Measurements from ENCODE around the gene ADAT3.

Gene ADAT3

DNA sequence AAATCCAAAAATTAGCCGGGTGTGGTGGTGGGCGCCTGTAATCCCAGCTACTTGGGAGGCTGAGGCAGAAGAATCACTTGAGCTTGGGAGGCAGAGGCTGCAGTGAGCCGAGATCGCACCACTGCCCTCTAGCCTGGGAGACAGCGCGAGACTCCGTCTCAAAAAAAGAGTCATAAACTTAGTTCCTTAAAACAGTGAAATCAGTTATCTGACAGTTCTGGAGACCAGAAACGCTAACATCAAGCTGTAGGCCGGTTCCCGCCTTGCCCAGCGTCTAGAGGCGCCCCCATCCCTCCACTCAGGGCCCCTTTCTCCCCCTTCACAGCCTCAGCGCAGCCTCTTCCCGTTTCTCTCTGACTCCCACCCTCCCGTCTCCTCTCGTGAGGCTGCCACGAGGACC, 11.9 kb downstream of the ADAT3 start:
- DNase-seq = no peak

DNA sequence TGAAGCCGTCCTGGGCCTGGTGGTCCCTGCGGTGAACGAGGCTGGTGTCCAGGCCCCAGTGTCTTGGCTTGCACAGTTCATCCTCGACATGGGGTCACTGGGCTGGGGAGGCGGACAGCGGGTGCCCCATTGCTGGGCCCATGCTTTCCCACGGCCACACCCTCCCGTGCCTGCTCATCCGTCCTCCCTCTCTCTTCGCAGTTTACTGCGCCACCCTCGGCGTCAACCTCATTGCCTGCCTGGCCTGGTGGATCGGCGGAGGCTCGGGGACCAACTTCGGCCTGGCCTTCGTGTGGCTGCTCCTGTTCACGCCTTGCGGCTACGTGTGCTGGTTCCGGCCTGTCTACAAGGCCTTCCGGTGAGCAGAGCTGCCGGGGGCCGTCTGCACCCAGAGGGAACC, 12.7 kb downstream of the ADAT3 start:
- no peak for DNase-seq

DNA sequence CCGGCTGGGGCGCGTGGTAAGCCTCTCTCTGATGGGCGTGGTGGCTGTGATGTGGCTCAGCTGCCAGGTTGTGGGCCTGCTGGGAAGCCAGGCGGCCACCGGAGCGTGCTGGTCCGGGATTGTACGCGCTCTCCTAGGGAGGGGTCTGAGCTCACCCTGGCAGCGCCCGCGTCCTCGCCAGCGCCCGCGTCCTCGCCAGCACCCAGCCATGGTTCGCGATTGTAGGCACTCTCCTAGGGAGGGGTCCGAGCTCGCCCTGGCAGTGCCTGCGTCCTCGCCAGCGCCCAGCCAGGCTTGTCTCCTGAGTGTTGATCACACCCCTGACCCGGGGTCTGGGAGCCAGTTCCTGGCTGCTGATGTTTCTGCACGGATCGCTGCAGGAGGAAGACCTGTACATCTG, 13.8 kb downstream of the ADAT3 start:
- no peak for DNase-seq

DNA sequence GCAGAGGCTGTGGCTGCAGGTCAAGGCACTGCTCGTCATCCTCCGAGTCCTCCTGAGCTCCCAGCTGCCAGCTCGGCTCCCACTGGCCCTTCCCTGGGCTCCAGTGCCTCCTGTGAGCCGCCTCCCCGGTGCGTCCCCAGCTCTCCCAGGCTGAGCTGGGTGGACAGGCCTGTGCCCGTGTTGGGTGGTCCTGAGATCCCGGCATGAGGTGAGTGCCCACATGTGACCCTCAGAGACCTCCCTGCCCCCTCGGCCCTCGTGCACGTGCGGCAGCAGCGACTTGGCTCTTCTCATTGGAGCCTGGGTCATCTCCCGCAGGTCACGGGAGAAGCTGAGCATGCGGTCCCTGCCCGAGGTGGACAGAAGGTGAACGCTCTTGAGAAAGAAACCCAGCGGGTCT, 15.4 kb downstream of the ADAT3 start:
- no peak for DNase-seq

DNA sequence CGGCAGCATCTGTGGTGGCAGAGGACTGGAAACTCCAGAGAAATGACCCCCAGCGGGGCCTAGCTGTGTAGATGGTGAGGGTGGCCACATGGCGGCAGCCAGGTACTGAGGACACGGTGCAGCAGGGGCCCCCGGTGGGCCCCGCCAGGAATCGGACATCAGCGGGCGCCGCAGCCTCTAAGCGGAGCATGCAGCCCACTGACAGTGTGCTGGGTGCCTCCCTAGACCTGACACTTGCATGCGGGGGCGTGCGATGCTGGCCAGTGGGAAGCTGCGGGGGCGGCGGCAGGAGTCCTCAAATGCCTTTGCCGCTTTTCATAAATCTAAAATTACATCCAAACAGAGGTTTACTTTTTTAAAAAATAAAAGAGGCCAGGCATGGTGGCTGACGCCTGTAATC, 16.1 kb downstream of the ADAT3 start:
- no peak for DNase-seq

DNA sequence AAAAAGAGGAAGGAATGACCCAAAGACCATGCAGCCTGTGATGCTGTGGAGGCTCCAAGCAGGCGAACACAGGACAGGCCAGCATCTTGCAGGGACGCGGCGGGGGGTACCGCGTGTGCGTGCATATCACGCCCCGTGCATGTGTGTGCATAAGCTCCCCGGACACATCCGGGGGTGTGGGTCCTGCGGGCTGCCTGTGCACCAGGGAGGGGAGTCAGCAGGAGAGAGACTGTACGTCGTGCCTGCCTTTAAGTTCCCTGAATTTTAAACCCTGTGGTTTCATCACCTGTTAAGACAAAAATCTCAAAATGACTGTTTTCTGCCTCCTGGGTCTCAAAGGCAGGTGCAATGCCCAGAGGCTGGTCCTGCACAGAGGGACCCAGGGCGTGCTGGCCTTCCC, 16.6 kb downstream of the ADAT3 start:
- no peak for DNase-seq

DNA sequence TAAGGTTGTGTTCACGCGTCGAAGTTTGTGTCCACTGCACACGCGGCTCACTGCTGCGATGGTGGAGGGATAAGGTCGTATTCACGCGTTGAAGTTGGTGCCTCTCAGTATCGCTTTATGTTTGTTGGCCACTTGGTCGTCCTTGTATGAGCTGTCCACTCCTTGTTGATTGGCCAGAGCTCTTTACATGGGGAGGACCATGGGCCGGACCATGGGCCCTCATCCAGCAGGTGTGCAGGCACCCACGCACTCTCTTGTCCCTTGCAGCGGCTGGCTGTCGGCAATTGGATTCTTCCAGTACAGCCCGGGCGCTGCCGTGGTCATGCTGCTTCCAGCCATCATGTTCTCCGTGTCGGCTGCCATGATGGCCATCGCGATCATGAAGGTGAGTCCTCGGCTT, 17.6 kb downstream of the ADAT3 start:
- no peak for DNase-seq

DNA sequence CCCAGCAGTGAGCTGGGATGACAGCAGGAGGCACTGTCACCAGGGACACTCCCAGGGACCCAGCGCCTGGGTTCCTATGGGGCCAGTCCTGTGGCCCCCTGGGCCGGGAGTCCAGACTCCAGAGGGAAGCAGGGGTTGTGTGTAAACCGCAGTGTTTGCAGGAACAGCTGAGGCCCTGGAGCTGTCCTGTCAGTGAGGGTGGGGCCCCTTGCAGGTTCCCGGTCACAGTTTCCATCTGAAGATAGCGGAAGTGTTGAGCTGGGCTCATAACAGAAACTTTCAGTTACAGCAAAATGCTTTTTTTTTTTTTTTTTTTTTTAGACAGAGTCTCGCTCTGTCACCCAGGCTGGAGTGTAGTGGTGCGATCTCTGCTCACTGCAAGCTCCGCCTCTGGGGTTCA, 18.1 kb downstream of the ADAT3 start:
- DNase-seq = no peak

DNA sequence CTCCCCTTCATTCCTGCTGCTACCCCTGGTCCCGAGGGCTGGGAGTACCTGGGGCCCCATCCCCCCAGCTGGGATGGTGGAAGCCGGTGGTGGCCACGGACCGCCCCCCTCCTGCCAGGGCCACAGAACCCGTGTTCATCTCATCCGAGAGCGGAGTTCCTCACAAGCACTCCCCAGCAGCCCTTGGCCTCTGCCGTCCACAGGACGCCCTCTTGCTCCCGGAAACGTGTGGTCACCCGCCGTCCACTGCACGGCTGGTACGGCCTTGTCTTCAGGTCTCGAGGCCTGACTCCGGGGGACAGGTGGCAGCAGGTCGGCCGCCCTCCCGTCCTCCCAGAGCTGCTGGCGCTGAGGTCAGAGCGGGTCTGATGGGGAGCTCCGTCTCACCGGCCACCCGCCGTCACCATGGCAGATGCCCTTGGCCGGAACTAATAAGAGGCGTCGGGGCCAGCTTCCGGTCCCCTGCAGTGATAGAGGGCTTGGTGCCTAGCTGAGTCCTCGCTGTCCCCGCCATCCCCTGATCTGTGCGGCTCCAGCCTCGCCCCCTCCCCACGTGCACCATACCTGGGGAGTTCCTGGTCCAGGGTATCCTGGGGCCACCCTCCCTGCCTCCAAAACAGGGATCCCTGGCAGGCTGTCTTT, 19.2 kb downstream of the ADAT3 start:
- no peak for DNase-seq

DNA sequence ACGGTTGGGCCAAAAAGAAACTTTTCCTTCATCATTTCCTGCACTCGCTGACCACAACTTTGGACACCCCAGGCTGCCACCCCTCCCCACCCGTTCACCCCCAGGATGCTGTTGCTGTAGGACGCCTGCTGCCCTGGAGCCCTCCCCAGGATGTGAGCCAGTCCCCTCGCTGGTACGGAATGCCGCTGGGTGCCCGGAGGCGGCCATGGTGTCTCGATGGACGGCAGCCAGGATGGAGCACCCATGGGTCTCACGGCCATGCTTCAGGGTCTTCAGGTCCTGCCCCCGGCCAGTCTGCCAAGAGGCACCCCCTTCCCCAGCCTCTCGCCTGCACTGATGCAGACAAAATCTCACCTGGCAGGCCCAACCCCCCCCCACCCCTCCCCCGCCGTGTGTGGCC, 20.3 kb downstream of the ADAT3 start:
- no peak for DNase-seq

DNA sequence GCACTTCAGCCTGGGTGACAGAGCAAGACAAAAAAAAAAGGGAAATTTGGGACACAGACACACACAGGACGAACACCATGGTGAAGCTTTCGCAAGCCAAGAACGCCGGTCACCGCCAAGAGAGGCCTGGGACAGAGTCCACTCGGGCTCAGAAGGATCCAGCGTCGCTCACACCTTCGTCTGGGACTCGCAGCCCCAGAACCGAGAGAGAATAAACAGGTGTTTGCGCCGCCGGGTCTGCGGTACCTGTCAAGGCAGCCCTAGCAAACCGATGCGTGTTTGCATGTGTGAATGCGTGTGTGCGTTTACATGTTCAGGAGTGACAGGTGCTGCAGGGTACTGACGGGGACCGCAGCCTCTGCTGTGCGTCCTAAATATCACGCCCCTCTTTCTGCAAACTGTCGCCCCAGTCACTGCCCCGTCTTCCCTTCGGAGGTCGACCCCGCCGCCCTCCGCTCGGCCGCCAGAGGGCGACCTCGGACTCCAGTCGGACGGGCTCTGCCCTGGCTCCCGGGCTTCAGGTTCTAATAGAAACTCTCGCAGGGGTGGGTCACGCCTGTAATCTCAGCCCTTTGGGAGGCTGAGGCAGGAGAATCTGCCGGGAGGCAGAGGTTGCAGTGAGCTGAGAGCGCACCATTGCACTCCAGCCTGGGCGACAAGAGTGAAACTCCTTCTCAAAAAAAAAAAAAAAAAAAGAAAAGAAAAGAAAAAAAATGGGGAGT, 24.0 kb downstream of the ADAT3 start:
- DNase-seq = peak; percentile 61

DNA sequence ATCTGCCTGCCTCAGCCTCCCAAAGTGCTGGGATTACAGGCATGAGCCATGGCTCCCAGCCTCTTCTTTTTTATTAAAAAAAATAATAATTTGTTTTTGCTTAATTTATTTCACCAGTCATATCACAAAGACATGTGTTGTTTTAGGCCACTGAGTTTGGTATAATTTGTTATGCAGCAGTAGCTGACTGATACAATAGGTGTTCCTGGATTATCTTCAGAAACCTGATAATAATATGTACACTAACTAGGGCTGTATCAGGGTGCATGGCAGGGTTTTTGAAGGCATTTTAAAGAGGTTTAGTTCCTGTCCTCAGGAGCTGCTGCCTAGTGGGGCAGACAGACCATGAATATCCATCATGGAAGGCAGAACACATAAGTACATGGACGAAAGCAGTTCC, 26.2 kb downstream of the ADAT3 start:
- DNase-seq = no peak

DNA sequence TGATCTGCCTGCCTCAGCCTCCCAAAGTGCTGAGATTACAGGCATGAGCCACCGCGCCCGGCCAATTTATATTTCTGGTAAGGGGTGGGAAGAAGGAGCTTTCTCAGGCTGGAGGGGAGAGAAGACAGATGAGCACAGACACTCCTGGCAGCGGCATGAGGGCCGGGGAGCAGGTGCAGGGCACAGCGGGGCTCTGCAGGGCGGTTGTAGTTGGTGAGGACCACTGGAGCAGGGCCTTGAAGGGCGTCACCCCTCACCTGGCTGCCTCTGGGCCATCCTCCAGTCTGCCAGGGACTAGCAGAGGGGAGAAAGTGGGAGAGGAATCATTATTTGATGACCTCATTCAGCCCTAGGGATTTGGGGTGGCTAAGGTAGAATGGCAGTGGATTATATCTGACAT, 27.2 kb downstream of the ADAT3 start:
- no peak for DNase-seq

DNA sequence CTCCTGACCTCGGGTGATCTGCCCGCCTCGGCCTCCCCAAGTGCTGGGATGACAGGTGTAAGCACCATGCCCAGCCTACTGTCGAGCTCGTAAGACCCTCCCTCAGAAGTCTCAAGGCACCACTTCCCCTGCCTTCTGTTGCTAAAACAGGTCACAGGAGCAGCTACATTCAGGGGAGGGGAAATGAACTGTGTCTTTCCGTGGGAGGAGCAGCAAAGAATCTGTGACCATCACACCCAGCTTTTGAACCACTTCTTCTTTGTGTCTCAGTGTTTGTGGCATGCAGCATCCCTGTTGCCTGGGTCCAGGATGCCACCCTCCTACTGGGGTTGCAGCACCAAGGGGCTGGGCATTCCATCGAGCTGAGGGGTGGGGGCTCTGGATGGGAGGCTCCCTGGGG, 28.0 kb downstream of the ADAT3 start:
- no peak for DNase-seq

DNA sequence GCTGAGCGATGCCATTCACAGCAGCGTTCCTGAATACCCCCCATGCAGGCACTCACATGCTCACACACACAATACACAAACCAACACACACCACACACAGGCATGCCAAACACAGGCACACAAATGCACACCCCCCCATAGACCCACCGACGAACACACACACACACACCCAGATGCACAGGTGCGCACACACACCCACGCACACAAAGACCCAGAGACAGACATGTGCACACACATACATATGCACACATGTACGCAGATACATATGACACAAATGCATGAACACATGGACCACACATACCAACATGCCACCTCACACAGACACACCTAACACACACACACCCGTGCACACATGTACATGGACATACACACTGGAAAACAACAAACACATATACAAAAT, 28.7 kb downstream of the ADAT3 start:
- DNase-seq = no peak

DNA sequence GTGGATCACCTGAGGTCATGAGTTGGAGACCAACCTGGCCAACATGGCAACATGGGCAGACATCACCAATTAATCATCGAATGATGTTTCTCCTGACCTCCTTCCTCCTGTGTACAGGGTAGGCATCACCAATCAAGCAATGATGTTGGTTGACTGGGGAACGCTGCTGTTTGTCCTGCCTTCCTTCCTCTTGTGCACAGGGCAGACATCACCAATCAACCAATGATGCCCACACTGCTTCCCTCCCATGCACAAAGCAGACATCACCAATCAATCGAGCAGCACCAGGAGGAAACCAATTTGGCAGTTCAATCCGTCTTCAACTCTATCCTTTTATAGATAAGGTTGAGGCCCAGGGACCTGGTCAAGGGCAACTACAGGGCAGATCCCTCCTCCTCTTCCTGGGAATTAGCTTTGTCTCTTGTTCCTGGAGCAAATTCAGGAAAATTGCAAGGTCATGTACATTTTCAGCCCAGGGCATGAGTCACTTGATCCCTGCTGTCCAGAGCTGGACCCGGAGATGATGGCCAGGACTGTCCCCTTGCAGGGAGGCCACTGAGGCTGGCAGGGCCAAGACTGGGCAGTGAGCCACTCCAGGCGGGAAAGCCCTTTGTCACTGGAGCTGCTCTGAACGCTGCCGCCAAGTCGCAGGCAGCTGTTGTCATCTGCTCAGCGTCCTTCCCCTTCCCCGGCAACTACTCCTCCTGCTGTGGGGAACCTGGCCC, 30.4 kb downstream of the ADAT3 start:
- no peak for DNase-seq

DNA sequence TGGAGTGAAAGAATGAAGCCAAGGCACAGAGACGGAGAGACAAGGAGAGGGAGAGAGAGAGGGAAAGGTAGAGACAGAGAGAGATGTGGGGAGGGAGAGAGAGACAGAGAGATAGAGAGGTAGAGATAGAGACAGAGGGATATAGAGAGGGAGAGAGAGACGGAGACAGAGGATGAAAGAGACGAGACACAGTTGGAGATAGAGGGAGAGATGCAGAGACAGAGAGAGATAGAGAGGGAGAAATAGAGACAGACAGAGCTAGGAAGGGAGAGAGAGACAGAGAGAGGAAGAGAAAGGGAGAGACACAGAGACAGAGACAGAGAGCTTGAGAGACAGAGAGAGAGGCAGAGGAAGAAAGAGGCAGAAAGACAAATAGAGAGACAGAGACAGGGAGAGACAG, 31.2 kb downstream of the ADAT3 start:
- DNase-seq = no peak

DNA sequence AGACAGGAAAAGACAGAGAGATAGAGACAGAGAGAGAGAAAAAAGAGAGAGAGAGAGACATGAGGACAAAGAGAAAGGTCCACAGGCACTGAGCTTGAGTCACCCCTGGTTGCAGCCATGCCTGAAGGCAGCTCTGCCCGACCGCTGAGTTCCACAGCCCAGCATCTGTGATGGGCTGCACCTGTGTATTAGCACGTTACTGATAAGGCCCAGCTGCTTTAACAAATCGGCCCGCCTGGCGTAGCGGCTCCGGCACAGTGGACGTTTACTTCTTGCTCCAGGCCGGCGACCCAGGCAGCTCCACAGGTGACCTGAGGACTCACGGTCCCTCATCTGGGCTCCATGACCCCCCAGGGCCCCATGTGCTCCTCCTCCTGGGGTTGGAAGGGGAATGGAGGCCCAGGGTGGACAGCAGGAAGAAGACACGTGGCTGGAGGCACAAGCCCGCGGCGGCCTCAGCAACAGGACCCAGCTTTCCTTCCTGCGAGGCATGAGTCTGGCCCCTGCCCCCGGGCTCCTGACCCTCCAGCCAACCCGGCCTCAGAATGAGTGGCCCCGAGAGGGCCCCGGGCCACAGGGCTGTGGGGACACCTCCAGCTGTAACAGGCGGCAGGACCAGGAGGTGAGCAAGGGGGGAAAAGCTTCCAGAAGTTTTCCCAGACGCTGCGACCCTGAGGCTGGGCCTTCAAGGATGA, 31.9 kb downstream of the ADAT3 start:
- DNase-seq = no peak

DNA sequence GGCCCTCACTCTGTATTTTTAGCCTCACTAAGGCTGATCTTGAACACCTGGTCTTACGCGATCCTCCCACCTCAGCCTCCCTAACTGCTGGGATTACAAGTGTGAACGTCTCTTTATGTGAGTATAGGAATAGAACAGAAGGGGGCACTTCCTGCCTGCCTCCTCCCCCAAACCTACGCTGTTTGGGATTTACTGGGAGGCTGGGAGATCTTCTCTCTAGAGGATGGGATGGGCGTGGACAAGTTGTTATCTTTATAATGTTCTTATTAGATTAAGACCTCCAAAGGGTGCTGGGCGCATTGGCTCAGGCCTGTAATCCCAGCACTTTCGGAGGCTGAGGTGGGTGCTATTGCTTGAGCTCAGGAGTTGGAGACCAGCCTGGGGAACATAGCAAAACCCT, 32.9 kb downstream of the ADAT3 start:
- DNase-seq = no peak

DNA sequence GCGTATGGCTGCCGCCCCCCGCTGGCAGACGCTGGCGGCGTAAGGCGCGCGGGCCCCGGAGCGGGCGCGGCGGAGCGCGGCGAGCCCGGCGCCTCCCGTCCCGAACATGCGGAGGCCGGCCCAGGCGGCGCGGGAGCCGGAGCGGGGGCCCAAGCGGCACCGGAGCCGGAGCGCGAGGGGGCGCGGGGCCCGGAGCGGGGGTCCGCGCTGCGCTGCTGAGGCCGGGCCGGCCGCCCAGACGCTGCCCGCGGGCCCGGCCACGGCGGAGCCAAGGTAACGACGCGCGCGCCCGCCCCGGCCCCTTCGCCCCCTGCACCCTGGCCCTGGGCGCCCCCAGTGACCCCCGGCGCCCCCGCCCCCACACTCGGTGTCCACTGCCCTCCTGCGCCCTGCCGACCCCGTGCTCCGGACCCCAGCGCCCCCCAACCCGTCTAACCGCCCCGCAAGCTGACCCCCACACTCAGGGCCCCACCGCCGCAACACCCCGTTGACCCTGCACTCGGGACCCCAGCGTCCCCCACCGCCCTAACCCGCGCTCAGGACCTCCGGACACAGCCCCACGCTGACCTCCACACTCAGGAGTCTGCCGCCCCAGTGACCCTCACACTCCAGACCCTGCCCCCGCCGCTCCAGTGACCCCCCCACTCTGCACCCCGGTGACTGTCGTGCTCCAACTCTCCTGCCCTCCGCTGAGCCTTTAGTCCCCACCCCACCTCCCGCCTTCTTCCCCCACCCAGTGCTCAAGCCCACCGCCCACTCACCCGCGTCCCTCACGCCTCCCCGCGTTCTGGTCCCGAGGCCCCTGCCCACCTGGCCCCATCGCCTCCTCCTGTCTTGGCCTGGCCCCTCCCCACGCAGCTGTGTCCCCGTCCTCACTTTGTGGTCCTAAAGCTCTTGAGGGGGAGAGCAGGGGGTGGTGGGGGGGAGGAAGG, 36.2 kb downstream of the ADAT3 start, which contains the start of gene CSNK1G2:
Gene CSNK1G2, plus strand, starts transcription at position 27 of the 932 bp plus-strand sequence. CDS start 28,601 bp downstream, outside the sequence.
- no peak for DNase-seq

DNA sequence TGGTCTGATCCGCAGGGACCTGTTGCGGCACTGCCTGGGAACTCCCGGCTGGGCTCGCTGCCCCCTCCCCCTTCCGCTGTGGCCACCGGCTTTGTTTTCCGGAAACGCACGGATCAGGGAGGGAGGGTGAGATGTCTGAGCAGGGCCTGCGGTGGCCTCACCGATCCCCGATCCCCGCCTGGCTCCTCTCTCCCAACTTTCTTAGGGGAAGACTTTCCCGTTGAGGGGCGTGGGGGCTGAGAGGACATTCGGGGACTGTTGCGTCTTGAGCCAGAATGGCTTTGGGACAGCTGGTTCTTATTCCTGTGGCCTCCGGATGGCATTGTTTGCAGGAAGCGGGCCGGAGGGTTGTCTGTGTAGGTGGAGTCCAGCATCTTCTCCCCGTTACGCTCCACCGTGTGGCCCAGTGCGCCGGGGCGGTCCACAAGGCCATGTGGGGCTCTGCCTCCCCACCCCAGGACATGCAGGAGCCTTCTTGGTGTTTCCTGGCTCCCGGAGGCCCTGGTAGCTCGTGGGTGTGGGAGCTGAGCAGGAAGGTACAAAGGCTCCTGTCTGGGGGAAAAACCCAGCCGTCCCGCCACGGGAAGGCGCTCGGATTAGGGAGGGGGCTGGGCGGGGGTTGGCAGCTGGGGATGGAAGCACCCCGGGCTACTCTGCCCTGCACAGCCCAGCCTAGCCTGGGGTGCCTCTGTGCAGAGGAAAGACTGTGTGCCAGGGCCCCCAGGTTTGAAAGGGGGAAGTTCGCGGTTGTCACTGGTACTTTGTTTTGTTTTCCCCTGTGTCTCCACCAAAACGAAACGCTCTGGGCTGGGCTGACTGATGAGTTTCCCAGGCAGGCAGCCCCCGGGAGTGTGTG, 37.1 kb downstream of the ADAT3 start:
- peak; percentile 31 for DNase-seq
